Measurements from ENCODE around the gene TSPAN18. TPM values are rescaled to one million over a fixed set of nuclear protein-coding genes. Genes with fewer than 3 reads are reported as not detected.

Gene TSPAN18
- polyA plus RNA-seq, 1 of the 3 experiments (the other 2 are of a cell fraction): 0.72 TPM

- H3F3A ChIP-seq (replicated peaks; ENCODE audit: insufficient read depth): no peaks in the 10 kb centered on the region
- no peak overlapping the region for H3K4me2 ChIP-seq
- 51% methylated on average over 3 of the region's 3 CpGs for WGBS (ENCODE audit: low lambda C conversion rate)
- no peaks in the 10 kb centered on the region for H3K36me3 ChIP-seq (replicated peaks in 1 of 2; ENCODE audit: control insufficient read depth in 1 of 2, insufficient read depth in 2 of 2, low read length in 1 of 2)
- no peak overlapping the region for H3K4me3 ChIP-seq (ENCODE audit: low read depth in 2 of 2, low read length in 1 of 2)
- H3K27me3 ChIP-seq (ENCODE audit: insufficient read depth): no peaks in the 10 kb centered on the region; the same call in 1 of the 2 replicates
- H3K9ac ChIP-seq: no peak overlapping the region
- POLR2A ChIA-PET: interaction anchor here (1.7 kb wide), 1 partner anchor 31 kb away, joined by 4 read pairs; no protein-coding TSS in a partner anchor
- no peaks in the 10 kb centered on the region for H3K79me2 ChIP-seq (ENCODE audit: insufficient read depth)
- H3K27ac ChIP-seq (ENCODE audit: low read depth in 2 of 2, low read length in 1 of 2): peak overlapping the region in 1 of 2 experiments; percentile 85; a peak in 2 of 4 replicates
- H4K20me1 ChIP-seq (ENCODE audit: insufficient read depth): no peaks in the 10 kb centered on the region
- H3K9me3 ChIP-seq: no peaks in the 10 kb centered on the region
- H3K9me2 ChIP-seq: no peaks in the 10 kb centered on the region
- no peak overlapping the region for H2AFZ ChIP-seq (ENCODE audit: low read depth)
- no peak for TF ChIP-seq TEAD4 (IDR thresholded peaks at IDR 0.05; ENCODE audit: borderline replicate concordance, insufficient read depth)
- peak in 1 of 2 experiments; percentile 75; a peak in 2 of 4 replicates for TF ChIP-seq EP300 (IDR thresholded peaks at IDR 0.05; ENCODE audit: borderline replicate concordance in 1 of 2, low read depth in 1 of 2, low read length in 1 of 2)
- TF ChIP-seq FOXM1 (IDR thresholded peaks at IDR 0.05; ENCODE audit: low read depth): no peak
- TF ChIP-seq GATA2 (CRISPR knock-in tag; IDR thresholded peaks at IDR 0.05): peak; percentile 65
- peak; percentile 75 for TF ChIP-seq RCOR1 (IDR thresholded peaks at IDR 0.05; ENCODE audit: low read length)
- peak; percentile 49 for DNase-seq
- peaks cover 12 to 49% of the 10 kb centered on the region in 2 experiments; a peak in 3 of 4 replicates for H3K4me1 ChIP-seq (ENCODE audit: control insufficient read depth in 1 of 2, insufficient read depth in 2 of 2, low read depth in 1 of 2, low read length in 1 of 2)
- CTCF ChIA-PET: interaction anchor here (0.6 to 3.5 kb wide), 6 partner anchors 9 to 57 kb away, joined by 3 to 14 read pairs (median 4); no protein-coding TSS in a partner anchor
These were observed 58.1 kb downstream of the TSPAN18 start for GRCh38 chr11:44784851-44785250.

GRCh38 chr11:44785856-44786607 is 59.3 kb downstream of the TSPAN18 start:
- CTCF ChIA-PET: interaction anchor here (0.7 to 3.5 kb wide), 13 partner anchors 9 to 163 kb away, joined by 3 to 14 read pairs (median 4); no protein-coding TSS in a partner anchor
- WGBS (ENCODE audit: low lambda C conversion rate): 49% methylated on average over 7 of the region's 7 CpGs

More at GRCh38 chr11:44785856-44786607, 59.3 kb downstream of the TSPAN18 start:
- Histone ChIP-seq H3K4me2 (no peak overlapping the region), H3F3A (replicated peaks; ENCODE audit: insufficient read depth) (peaks cover 4% of the 10 kb centered on the region), H3K4me3 (ENCODE audit: low read depth in 2 of 2, low read length in 1 of 2) (no peak overlapping the region), H3K79me2 (ENCODE audit: insufficient read depth) (no peaks in the 10 kb centered on the region), H3K27me3 (ENCODE audit: insufficient read depth) (no peaks in the 10 kb centered on the region; the same call in 1 of the 2 replicates), H4K20me1 (ENCODE audit: insufficient read depth) (no peaks in the 10 kb centered on the region), H3K4me1 (ENCODE audit: control insufficient read depth in 1 of 2, insufficient read depth in 2 of 2, low read depth in 1 of 2, low read length in 1 of 2) (peaks cover 12 to 39% of the 10 kb centered on the region in 2 experiments; a peak in 3 of 4 replicates), H3K27ac (ENCODE audit: low read depth in 2 of 2, low read length in 1 of 2) (peak overlapping the region in 1 of 2 experiments; percentile 85; a peak in 2 of 4 replicates), H3K9me3 (no peaks in the 10 kb centered on the region), H3K36me3 (replicated peaks in 1 of 2; ENCODE audit: control insufficient read depth in 1 of 2, insufficient read depth in 2 of 2, low read length in 1 of 2) (no peaks in the 10 kb centered on the region), H3K9ac (no peak overlapping the region), H2AFZ (ENCODE audit: low read depth) (no peak overlapping the region), H3K9me2 (no peaks in the 10 kb centered on the region)
- TF ChIP-seq IRF3 (IDR thresholded peaks at IDR 0.05; ENCODE audit: low read depth, low read length) (no peak), CHD2 (IDR thresholded peaks at IDR 0.05; ENCODE audit: low read length, partially characterized antibody) (no peak), NRF1 (IDR thresholded peaks at IDR 0.05; ENCODE audit: low read depth, low read length) (no peak), MXI1 (IDR thresholded peaks at IDR 0.05; ENCODE audit: low read depth, low read length) (peak; percentile 20; the same call in 1 of the 2 replicates), EP300 (IDR thresholded peaks at IDR 0.05; ENCODE audit: borderline replicate concordance in 1 of 2, low read depth in 1 of 2, low read length in 1 of 2) (0 out of 4 replicates have a peak, but pooled peaks of 1 of the 2 experiments have one; percentile 17), SMC3 (IDR thresholded peaks at IDR 0.05; ENCODE audit: low read depth, low read length) (peak; percentile 33; the same call in 1 of the 2 replicates)
- POLR2A ChIA-PET: interaction anchor here (1.0 to 1.7 kb wide), 2 partner anchors 11 to 32 kb away, joined by 3 to 4 read pairs; no protein-coding TSS in a partner anchor
- peak; percentile 66 for DNase-seq
